ENCODE results near the gene CYP26C1.
"Not testable (repeated sequence)": the region's sequence is repeated elsewhere in the genome, so short reads cannot be mapped to it uniquely, and the experiment has no call there.

Gene CYP26C1

DNA sequence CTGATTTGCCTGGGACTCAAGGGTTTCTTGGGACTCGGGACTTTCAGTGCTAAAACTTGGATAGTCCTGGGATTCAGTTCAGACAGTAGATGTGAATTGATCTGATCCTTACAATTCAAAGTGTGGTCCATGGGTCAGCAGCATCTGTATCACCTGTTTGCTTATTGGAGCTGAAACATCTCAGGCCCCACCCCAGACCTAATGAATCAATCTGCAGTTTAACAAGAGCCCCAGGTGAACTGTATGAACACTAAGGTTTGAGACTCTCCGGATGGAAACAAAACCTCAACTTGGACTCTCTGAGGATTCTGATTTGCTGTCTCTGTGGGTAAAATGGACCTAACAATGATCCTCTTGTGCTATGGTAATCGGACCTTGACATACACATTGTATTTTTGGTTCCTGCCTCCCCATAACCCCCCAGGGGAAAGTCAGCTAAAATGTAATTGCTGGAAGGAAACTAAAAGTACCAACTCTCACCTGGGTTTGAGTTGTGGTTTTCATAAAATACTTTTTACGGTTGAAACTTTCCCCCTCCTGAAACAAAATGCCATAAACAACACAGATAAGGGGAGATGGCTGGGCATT is 24.8 kb downstream of the CYP26C1 start:
- H4K20me1 ChIP-seq = no peaks in the 10 kb centered on the region
- H3K27ac ChIP-seq = no peak overlapping the region
- no peak overlapping the region for H3K9ac ChIP-seq
- no peak overlapping the region for H3K4me3 ChIP-seq
- no peaks in the 10 kb centered on the region for H3K9me3 ChIP-seq
- H3K4me2 ChIP-seq = peak overlapping the region; percentile 47
- H3K36me3 ChIP-seq = no peaks in the 10 kb centered on the region
- peaks cover 17% of the 10 kb centered on the region for H3K4me1 ChIP-seq
- no peak for TF ChIP-seq Cebpa-rat (IDR thresholded peaks at IDR 0.05)
- no peaks in the 10 kb centered on the region for H3K27me3 ChIP-seq

DNA sequence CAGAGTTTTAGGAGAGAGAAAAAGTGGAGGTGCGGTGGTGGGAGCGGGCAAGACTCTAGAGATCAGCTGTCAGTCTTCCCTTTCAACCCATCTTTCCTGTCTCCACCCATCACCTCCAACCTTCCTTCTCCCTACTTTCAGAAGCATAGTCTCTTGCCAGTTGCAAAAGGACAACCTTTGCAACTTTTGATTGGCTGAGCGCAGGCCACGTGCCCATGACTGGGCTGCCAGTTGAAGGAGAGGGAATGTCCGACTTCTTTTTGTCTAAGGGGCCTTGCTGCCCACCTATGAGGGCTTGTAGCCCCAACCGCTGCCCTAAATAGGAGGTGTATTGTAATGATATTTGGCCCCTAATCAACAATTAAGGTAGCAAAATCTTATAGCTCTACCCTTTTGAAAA is 25.7 kb downstream of the CYP26C1 start:
- peaks cover 17% of the 10 kb centered on the region for H3K4me1 ChIP-seq
- no peaks in the 10 kb centered on the region for H3K36me3 ChIP-seq
- H3K4me2 ChIP-seq = no peak overlapping the region
- H3K27me3 ChIP-seq = no peaks in the 10 kb centered on the region
- no peak overlapping the region for H3K27ac ChIP-seq
- H4K20me1 ChIP-seq = no peaks in the 10 kb centered on the region
- no peak for TF ChIP-seq Cebpa-rat (IDR thresholded peaks at IDR 0.05)
- no peak overlapping the region for H3K4me3 ChIP-seq
- H3K9me3 ChIP-seq = no peaks in the 10 kb centered on the region
- no peak overlapping the region for H3K9ac ChIP-seq

DNA sequence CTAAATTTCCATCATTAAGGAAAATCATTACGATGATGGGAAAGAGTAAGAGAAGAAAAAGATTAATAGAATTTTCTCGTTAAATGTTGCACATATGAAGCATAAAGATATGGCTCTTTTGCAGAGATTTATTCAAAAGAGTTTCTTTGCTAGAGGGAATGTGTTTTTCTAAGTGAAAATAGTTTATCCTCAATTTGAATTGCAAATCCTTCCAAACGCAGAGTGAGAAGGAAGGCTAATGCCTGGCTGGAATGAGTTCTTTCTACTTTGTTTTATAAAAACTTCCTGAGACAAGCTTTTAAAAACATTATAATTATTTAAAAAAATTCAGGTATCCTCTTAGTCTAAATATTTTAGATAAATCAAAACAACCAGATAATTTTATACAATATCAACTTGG is 27.2 kb downstream of the CYP26C1 start:
- H3K4me3 ChIP-seq = no peak overlapping the region
- H3K9me3 ChIP-seq = no peaks in the 10 kb centered on the region
- H3K36me3 ChIP-seq = no peaks in the 10 kb centered on the region
- no peak overlapping the region for H3K9ac ChIP-seq
- no peaks in the 10 kb centered on the region for H3K27me3 ChIP-seq
- no peak for TF ChIP-seq Cebpa-rat (IDR thresholded peaks at IDR 0.05)
- H3K4me1 ChIP-seq = peaks cover 17% of the 10 kb centered on the region
- H4K20me1 ChIP-seq = no peaks in the 10 kb centered on the region
- no peak overlapping the region for H3K27ac ChIP-seq
- no peak overlapping the region for H3K4me2 ChIP-seq

DNA sequence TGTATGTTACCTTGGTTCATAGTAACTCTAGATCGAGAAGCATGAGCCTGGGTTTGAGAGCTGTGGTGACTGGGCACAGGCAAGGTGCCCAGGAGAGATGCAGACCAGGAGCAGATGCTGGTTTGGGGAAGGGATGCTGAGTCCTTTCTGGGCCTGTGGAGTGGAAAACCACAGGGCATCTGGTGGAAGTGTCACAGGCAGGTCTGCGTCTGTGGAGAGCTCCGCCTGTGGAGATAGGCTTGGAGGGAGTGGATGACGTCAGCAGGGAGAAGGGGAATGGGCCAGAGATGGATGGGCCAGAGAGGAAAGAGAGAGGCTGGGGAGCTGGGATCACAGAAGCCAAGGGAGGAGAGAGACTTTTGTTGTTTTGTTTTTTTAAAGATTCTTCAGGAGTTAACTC is 27.9 kb downstream of the CYP26C1 start:
- peaks cover 17% of the 10 kb centered on the region for H3K4me1 ChIP-seq
- no peak overlapping the region for H3K27ac ChIP-seq
- H3K9ac ChIP-seq = no peak overlapping the region
- TF ChIP-seq Cebpa-rat (IDR thresholded peaks at IDR 0.05) = no peak
- no peak overlapping the region for H3K4me3 ChIP-seq
- H3K36me3 ChIP-seq = no peaks in the 10 kb centered on the region
- no peaks in the 10 kb centered on the region for H4K20me1 ChIP-seq
- no peaks in the 10 kb centered on the region for H3K9me3 ChIP-seq
- no peak overlapping the region for H3K4me2 ChIP-seq
- no peaks in the 10 kb centered on the region for H3K27me3 ChIP-seq

DNA sequence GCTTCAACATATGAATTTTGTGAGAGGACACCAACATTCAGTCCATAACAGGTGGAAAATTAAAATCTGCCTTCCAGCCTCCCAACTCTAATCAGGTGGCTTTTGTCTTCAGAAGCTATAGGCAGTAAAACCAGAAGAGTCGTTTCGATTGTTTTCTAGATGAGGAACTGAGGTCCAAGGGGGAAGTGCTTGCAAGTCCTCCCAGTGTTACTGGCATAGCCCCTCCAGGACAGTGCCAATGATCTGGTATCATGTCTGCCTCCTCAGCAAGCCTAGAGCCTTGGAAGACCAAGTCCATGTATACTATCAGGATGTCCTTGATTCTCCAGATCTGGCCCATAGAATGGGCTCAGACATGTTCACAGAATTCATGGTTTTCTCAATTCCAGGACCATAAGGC is 30.0 kb downstream of the CYP26C1 start:
- Histone ChIP-seq H3K9ac (no peak overlapping the region), H3K27me3 (no peaks in the 10 kb centered on the region), H3K4me3 (no peak overlapping the region), H4K20me1 (no peaks in the 10 kb centered on the region), H3K4me2 (no peak overlapping the region), H3K36me3 (no peaks in the 10 kb centered on the region), H3K9me3 (no peaks in the 10 kb centered on the region), H3K27ac (no peak overlapping the region), H3K4me1 (peaks cover 9% of the 10 kb centered on the region)
- no peak for TF ChIP-seq Cebpa-rat (IDR thresholded peaks at IDR 0.05)

DNA sequence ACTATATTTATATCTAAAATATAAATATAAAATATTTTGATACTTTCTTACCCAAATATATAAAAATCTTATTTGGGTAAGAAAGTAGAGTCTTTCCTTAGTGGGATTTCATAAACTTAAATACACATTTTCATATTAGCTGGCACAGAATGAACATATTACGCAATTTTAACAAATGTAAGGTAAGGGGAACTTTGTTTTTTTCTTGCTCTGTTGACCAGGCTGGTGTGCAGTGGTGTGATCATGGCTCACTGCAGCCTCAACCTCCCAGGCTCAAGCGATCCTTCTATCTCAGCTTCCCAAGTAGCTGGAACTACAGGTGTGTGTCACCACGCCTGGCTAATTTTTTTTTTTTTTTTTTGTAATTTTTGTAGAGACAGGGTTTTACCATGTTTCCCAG is 31.4 kb downstream of the CYP26C1 start:
- no peak overlapping the region for H3K27ac ChIP-seq
- TF ChIP-seq Cebpa-rat (IDR thresholded peaks at IDR 0.05) = peak; percentile 64

DNA sequence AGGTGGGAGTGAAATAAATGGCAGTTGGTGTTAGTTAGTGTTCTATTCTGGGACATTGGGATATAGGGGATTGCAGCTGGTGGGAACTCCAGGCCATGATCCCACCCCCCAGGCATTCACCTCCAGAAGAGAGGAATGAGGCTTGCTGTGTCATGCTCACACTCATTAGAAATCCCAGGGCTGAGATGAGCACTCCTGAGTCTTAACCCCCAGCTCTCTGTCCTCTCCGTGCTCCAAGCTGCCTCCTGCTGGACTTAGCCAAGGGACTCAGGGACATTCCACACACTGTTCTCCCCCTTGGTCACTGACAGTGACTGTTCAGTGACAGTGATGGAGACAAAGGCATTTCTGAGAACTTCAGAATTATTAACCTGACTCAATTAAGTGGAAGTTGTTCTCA is 34.6 kb downstream of the CYP26C1 start:
- Histone ChIP-seq H3K4me1 (no peaks in the 10 kb centered on the region), H3K9me3 (no peaks in the 10 kb centered on the region), H4K20me1 (no peaks in the 10 kb centered on the region), H3K9ac (no peak overlapping the region), H3K36me3 (no peaks in the 10 kb centered on the region), H3K27ac (no peak overlapping the region), H3K27me3 (no peaks in the 10 kb centered on the region), H3K4me2 (no peak overlapping the region), H3K4me3 (no peak overlapping the region)
- TF ChIP-seq Cebpa-rat (IDR thresholded peaks at IDR 0.05) = no peak

More for the DNA sequence above, 31.4 kb downstream of the CYP26C1 start:
- no peak overlapping the region for H3K4me2 ChIP-seq
- no peaks in the 10 kb centered on the region for H3K9me3 ChIP-seq
- H4K20me1 ChIP-seq = no peaks in the 10 kb centered on the region
- H3K27me3 ChIP-seq = no peaks in the 10 kb centered on the region
- no peaks in the 10 kb centered on the region for H3K36me3 ChIP-seq
- H3K4me1 ChIP-seq = peaks cover 4% of the 10 kb centered on the region; the same call in 1 of the 2 replicates
- H3K9ac ChIP-seq = no peak overlapping the region
- no peak overlapping the region for H3K4me3 ChIP-seq

DNA sequence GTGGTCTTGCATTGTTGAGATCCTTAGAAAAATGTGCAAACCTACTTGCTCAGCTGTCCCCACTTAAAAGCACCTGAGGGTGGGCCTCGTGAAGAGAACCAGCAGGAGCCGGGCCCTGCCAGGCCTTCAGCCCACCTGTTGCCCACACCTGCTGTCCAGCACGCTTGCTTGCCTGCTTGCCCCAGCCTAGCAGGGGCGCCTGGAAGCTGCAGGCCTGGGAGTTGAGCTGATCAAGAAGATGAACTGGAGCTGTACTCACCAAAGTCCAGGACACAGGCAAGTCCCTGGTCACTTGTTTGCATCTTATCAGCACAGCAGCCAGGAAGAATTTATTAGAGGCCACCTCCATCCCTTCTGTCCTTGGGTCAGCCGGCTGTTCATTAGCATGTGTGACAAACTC is 36.3 kb downstream of the CYP26C1 start:
- no peaks in the 10 kb centered on the region for H3K4me1 ChIP-seq
- no peak overlapping the region for H3K4me3 ChIP-seq
- H3K9me3 ChIP-seq = no peaks in the 10 kb centered on the region
- H3K27ac ChIP-seq = no peak overlapping the region
- H3K27me3 ChIP-seq = no peaks in the 10 kb centered on the region
- no peaks in the 10 kb centered on the region for H4K20me1 ChIP-seq
- no peak overlapping the region for H3K4me2 ChIP-seq
- TF ChIP-seq Cebpa-rat (IDR thresholded peaks at IDR 0.05) = no peak
- H3K9ac ChIP-seq = no peak overlapping the region
- H3K36me3 ChIP-seq = no peaks in the 10 kb centered on the region

DNA sequence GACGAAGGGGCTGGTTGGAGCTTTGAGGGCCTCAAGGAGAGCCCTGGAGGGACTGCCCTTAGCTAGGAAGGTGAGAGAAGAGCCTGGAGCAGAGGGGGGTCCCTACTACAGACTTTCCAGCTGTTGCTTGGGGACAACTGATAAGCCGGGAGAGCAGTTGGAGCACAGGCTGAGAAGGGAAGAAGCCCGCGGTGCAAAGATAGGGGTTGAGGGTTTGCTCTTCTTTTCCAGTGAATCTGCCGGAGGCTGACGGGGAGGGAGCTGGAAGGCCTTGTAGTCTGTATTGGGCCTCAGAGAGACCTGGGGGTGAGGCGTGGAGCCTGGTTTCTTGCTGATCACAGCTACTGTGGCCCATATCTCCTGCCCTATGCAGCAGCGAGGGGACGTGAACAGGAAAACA is 36.8 kb downstream of the CYP26C1 start:
- Histone ChIP-seq H3K27ac (no peak overlapping the region), H3K9ac (no peak overlapping the region), H3K9me3 (no peaks in the 10 kb centered on the region), H4K20me1 (no peaks in the 10 kb centered on the region), H3K4me1 (no peaks in the 10 kb centered on the region), H3K27me3 (no peaks in the 10 kb centered on the region), H3K36me3 (no peaks in the 10 kb centered on the region), H3K4me2 (no peak overlapping the region), H3K4me3 (no peak overlapping the region)
- TF ChIP-seq Cebpa-rat (IDR thresholded peaks at IDR 0.05) = no peak

DNA sequence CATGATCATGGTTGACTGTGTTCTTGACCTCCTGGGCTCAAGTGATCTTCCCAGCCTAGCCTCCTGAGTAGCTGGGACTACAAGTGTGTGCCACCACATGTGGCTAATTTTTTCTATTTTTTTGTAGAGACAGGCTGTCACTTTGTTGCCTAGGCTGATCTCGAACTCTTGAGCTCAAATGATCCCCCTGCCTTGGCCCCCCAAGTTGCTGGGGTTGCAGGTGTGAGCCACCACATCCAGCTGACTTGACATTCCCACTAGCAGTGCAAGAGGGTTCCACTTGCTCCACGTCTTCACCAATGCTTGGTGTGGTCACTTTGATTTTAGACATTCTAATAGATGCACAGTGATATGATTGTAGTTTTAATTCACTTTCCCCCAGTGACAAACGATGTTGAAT is 38.2 kb downstream of the CYP26C1 start:
- Histone ChIP-seq H4K20me1 (no peaks in the 10 kb centered on the region), H3K27me3 (no peaks in the 10 kb centered on the region), H3K9me3 (no peaks in the 10 kb centered on the region), H3K9ac (no peak overlapping the region), H3K36me3 (no peaks in the 10 kb centered on the region), H3K4me2 (no peak overlapping the region), H3K4me3 (no peak overlapping the region), H3K4me1 (no peaks in the 10 kb centered on the region), H3K27ac (no peak overlapping the region)
- no peak for TF ChIP-seq Cebpa-rat (IDR thresholded peaks at IDR 0.05)

DNA sequence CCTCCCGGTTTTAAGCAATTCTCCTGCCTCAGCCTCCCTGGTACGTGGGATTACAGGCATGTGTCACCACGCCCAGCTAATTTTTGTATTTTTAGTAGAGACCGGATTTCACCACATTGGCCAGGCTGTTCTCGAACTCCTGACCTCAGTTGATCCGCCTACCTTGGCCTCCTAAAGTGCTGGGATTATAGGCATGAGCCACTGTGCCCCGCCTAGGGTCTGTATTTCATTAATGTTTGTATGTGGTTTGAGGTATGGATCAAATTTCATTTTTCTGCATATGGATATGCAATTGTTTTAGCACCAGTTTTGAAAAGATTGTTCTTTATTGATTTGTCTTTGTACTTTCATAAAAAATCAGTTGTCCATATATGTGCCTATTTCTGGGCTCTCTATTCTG is 39.1 kb downstream of the CYP26C1 start:
- no peak overlapping the region for H3K9ac ChIP-seq
- H3K4me2 ChIP-seq = no peak overlapping the region
- no peak overlapping the region for H3K27ac ChIP-seq
- no peaks in the 10 kb centered on the region for H3K36me3 ChIP-seq
- no peaks in the 10 kb centered on the region for H3K9me3 ChIP-seq
- H3K27me3 ChIP-seq = no peaks in the 10 kb centered on the region
- no peaks in the 10 kb centered on the region for H3K4me1 ChIP-seq
- TF ChIP-seq Cebpa-rat (IDR thresholded peaks at IDR 0.05) = no peak
- no peak overlapping the region for H3K4me3 ChIP-seq
- no peaks in the 10 kb centered on the region for H4K20me1 ChIP-seq

DNA sequence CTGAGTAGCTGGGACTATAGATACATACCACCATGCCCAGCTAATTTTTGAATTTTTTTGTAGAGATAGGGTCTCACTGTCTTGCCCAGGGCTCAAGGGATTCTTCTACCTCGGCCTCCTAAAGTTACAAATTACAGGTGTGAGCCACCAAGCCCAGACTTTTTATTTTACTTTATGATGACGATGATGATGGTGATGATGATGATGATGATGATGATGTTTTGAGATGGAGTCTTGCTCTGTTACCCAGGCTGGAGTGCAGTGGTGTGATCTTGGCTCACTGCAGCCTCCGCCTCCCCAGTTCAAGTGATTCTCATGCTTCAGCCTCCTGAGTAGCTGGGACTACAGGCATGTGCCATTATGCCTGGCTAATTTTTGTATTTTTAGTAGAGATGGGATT is 40.5 kb downstream of the CYP26C1 start:
- not testable (repeated sequence) for H3K36me3 ChIP-seq, H3K4me2 ChIP-seq, H3K27me3 ChIP-seq, H3K4me1 ChIP-seq, H3K9ac ChIP-seq, H3K4me3 ChIP-seq, H4K20me1 ChIP-seq, H3K27ac ChIP-seq, H3K9me3 ChIP-seq

All from BLaER1 (cell line).